Activated B cell treated with CpG ODN at 0.5 μM for 24 hours (primary cell): ENCODE results near the gene RTF1. TPM values are rescaled to one million over a fixed set of nuclear protein-coding genes. Genes with fewer than 3 reads are reported as not detected.

ENCODE experiments used
- ATAC-seq: fragments of 200-7000 bp; cut with Tn5 transposase; one replicate; pipeline ENCODE4 v1.10.0; 2021; ENCODE audit warnings: low read depth, mild to moderate bottlenecking, moderate library complexity
- CTCF ChIA-PET: fragments of 350-600 bp; sonication (Branson Sonifier 250); formaldehyde crosslinking; loops from one replicate; lab custom pipeline; 2021; ENCODE audit warnings: antibody characterized with exemption; lab: Charles Lee
- POLR2A ChIA-PET: fragments of 350-600 bp; sonication (Branson Sonifier 250); formaldehyde crosslinking; loops from one replicate; lab custom pipeline; 2021; ENCODE audit warnings: antibody characterized with exemption; lab: Charles Lee
- DNase-seq: peaks from one replicate; pipeline ENCODE4 v3.0.0; 2022
- H3K27ac Mint-ChIP-seq: one replicate; pipeline ENCODE4 v1.8.0; 2020; ENCODE audit warnings: mixed read lengths
- H3K27me3 Mint-ChIP-seq: one replicate; pipeline ENCODE4 v1.8.0; 2021; ENCODE audit warnings: mixed read lengths
- H3K36me3 Mint-ChIP-seq: one replicate; pipeline ENCODE4 v1.8.0; 2021; ENCODE audit warnings: low read depth, mixed read lengths
- H3K4me1 Mint-ChIP-seq: one replicate; pipeline ENCODE4 v1.8.0; 2021; ENCODE audit warnings: mixed read lengths
- H3K4me3 Mint-ChIP-seq: one replicate; pipeline ENCODE4 v1.8.0; 2020; ENCODE audit warnings: mild to moderate bottlenecking, mixed read lengths
- H3K9me3 Mint-ChIP-seq: one replicate; pipeline ENCODE4 v1.8.0; 2020; ENCODE audit warnings: mixed read lengths
- intact Hi-C: fragments of 100-400 bp; cut with micrococcal nuclease; formaldehyde crosslinking; loops from one replicate; pipeline ENCODE4 v1.15.1; 2024
- total RNA-seq: library from RNA; stranded (reverse); gene quantifications from 2 replicates; pipeline ENCODE4 v1.2.3, GENCODE V29; 2022
- TF ChIP-seq, protein P1 (sequence below): fragments of 200-600 bp; IDR thresholded peaks from one replicate; pipeline ENCODE4 v1.8.0; 2022; ENCODE audit warnings: antibody characterized with exemption, mild to moderate bottlenecking

RTF1 gene
- total RNA-seq, 1 donor from 2014 or later = 37.2 TPM

DNA sequence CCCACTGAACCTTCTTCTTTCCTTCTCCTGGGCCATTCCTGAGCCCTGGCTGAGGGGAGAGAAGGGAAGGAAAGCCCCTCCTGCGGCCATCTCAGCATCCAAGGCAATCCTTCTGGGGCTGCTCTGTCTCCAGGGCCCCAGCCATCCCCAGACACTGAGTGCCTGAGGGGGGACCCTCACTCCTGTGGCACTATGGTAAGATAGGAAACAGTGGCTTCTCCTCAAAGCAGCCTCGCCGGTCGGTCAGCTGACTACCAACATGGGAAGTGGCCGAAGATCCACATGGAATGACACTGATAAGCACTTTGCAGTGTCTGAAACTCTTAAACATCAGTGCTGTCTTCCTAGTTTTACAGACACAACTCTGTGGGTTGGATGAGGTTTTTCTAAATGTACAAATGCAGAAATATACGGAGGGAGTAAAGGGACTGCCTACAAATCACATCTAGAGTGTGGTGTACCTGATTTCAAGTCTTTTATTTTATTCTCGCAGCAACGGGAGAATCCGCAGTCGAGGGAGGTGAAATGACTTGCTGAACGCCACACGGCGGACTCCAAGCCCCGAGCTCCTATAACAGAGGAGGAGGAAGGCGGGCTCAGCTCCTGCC, 75.8 kb downstream of the RTF1 start:
- H3K4me1 Mint-ChIP-seq = peaks cover 11% of the 10 kb centered on the region
- H3K9me3 Mint-ChIP-seq = no peaks in the 10 kb centered on the region
- H3K36me3 Mint-ChIP-seq = no peaks in the 10 kb centered on the region
- ChIA-PET POLR2A (interaction anchor here (0.8 to 1.3 kb wide), 3 partner anchors 9 to 21 kb away, joined by 3 to 5 read pairs (median 3); partner anchors contain the start of gene LTK), CTCF (interaction anchor here (0.6 to 0.9 kb wide), 2 partner anchors 27 to 565 kb away, joined by 3 to 4 read pairs; no protein-coding TSS in a partner anchor)
- no peak overlapping the region for H3K27ac Mint-ChIP-seq
- H3K27me3 Mint-ChIP-seq = peaks cover 33% of the 10 kb centered on the region
- intact Hi-C loops = loop anchor here (1.0 to 5.0 kb wide), 5 partner anchors 9 to 480 kb away; partner anchors contain the start of genes EHD4 and RTF1
- peak overlapping the region; percentile 77 for H3K4me3 Mint-ChIP-seq
- DNase-seq (no peak), ATAC-seq (no peak)
- TF ChIP-seq, protein P1, sequence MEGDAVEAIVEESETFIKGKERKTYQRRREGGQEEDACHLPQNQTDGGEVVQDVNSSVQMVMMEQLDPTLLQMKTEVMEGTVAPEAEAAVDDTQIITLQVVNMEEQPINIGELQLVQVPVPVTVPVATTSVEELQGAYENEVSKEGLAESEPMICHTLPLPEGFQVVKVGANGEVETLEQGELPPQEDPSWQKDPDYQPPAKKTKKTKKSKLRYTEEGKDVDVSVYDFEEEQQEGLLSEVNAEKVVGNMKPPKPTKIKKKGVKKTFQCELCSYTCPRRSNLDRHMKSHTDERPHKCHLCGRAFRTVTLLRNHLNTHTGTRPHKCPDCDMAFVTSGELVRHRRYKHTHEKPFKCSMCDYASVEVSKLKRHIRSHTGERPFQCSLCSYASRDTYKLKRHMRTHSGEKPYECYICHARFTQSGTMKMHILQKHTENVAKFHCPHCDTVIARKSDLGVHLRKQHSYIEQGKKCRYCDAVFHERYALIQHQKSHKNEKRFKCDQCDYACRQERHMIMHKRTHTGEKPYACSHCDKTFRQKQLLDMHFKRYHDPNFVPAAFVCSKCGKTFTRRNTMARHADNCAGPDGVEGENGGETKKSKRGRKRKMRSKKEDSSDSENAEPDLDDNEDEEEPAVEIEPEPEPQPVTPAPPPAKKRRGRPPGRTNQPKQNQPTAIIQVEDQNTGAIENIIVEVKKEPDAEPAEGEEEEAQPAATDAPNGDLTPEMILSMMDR = no peak

GRCh38 chr15:41493205-41493901, 76.5 kb downstream of the RTF1 start, which contains the start of gene ITPKA:
Gene ITPKA (plus strand): TSS chr15:41493874. CDS start chr15:41493928, 54 bp downstream.
- intact Hi-C loops = loop anchor here (1.0 to 5.0 kb wide), 5 partner anchors 9 to 479 kb away; partner anchors contain the start of genes EHD4 and RTF1
- Mint-ChIP-seq H3K36me3 (no peaks in the 10 kb centered on the region), H3K27me3 (peaks cover 31% of the 10 kb centered on the region), H3K27ac (no peak within 1 kb of the TSS), H3K4me3 (peak within 1 kb of the TSS; percentile 77), H3K9me3 (no peaks in the 10 kb centered on the region), H3K4me1 (peaks cover 11% of the 10 kb centered on the region)
- ChIA-PET POLR2A (interaction anchor here (0.8 to 1.3 kb wide), 3 partner anchors 10 to 20 kb away, joined by 3 to 5 read pairs (median 3); partner anchors contain the start of gene LTK), CTCF (interaction anchor here (0.6 to 0.9 kb wide), 2 partner anchors 27 to 565 kb away, joined by 3 to 4 read pairs; no protein-coding TSS in a partner anchor)
- peak; percentile 83 for DNase-seq
- ATAC-seq = peak; percentile 89
- TF ChIP-seq, protein P1 = no peak

GRCh38 chr15:41493902-41494189, 77.0 kb downstream of the RTF1 start:
- H3K36me3 Mint-ChIP-seq = no peaks in the 10 kb centered on the region
- DNase-seq = no peak
- peaks cover 14% of the 10 kb centered on the region for H3K4me1 Mint-ChIP-seq
- H3K9me3 Mint-ChIP-seq = no peaks in the 10 kb centered on the region
- no peak for ATAC-seq
- ChIA-PET POLR2A (interaction anchor here (0.9 to 1.3 kb wide), 2 partner anchors 10 to 19 kb away, joined by 3 to 5 read pairs; partner anchors contain the start of gene LTK), CTCF (interaction anchor here (0.9 kb wide), 1 partner anchor 28 kb away, joined by 4 read pairs; no protein-coding TSS in a partner anchor)
- TF ChIP-seq, protein P1 = no peak
- peaks cover 35% of the 10 kb centered on the region for H3K27me3 Mint-ChIP-seq
- intact Hi-C loops = loop anchor here (1.0 to 5.0 kb wide), 5 partner anchors 8 to 478 kb away; partner anchors contain the start of genes EHD4 and RTF1
- no peak overlapping the region for H3K4me3 Mint-ChIP-seq
- H3K27ac Mint-ChIP-seq = no peak overlapping the region

- H3K4me3 Mint-ChIP-seq = peak overlapping the region; percentile 73
Measured at GRCh38 chr15:41494190-41494921, 77.5 kb downstream of the RTF1 start.

More at GRCh38 chr15:41494190-41494921, 77.5 kb downstream of the RTF1 start:
- ChIA-PET POLR2A (no interaction called here), CTCF (no interaction called here)
- Mint-ChIP-seq H3K36me3 (no peaks in the 10 kb centered on the region), H3K27ac (no peak overlapping the region), H3K4me1 (peaks cover 19% of the 10 kb centered on the region), H3K9me3 (no peaks in the 10 kb centered on the region), H3K27me3 (peaks cover 40% of the 10 kb centered on the region)
- intact Hi-C loops = loop anchor here (5.0 kb wide), 1 partner anchor 478 kb away; the partner anchor contains the start of gene EHD4
- TF ChIP-seq, protein P1 = no peak
- DNase-seq (peak; percentile 50), ATAC-seq (peak; percentile 19)
